ENCODE results near the gene PXMP2. TPM values are rescaled to one million over a fixed set of nuclear protein-coding genes. Genes with fewer than 3 reads are reported as not detected.

Gene PXMP2
- total RNA-seq, 1 experiment from 2014 or later, result 17.8 TPM

GRCh38 chr12:132657004-132657727 is 30.2 kb upstream of the PXMP2 start:
- Histone ChIP-seq H3K4ac (ENCODE audit: low read depth, low read length) (no peak overlapping the region), H2AFZ (ENCODE audit: low read length) (no peak overlapping the region), H3K79me2 (ENCODE audit: insufficient read depth, low read length) (no peaks in the 10 kb centered on the region; the same call in 1 of the 2 replicates), H2BK20ac (ENCODE audit: low read depth, low read length, poor library complexity, severe bottlenecking) (no peak overlapping the region), H3K56ac (ENCODE audit: insufficient read length, low read depth, low read length) (no peak overlapping the region), H3T11ph (ENCODE audit: low read length) (no peak overlapping the region), H3K4me2 (ENCODE audit: insufficient read depth, insufficient read length, low read length) (no peak overlapping the region), H4K8ac (replicated peaks; ENCODE audit: insufficient read length, low read depth, low read length) (no peak overlapping the region), H2AK5ac (ENCODE audit: insufficient read length, low read length) (no peak overlapping the region), H2BK12ac (ENCODE audit: insufficient read length, low read depth, low read length) (no peak overlapping the region), H3K27me3 (ENCODE audit: insufficient read depth, low read length) (no peaks in the 10 kb centered on the region), H3K79me1 (ENCODE audit: insufficient read depth, low read depth, low read length, poor library complexity, severe bottlenecking) (no peaks in the 10 kb centered on the region), H3K14ac (ENCODE audit: insufficient read depth, low read length) (no peak overlapping the region), H2BK120ac (ENCODE audit: low read depth, low read length, poor library complexity, severe bottlenecking) (no peak overlapping the region), H3K9ac (ENCODE audit: extremely low read depth, insufficient read length, low read length) (no peak overlapping the region), H4K5ac (ENCODE audit: insufficient read length, low read depth, low read length) (no peak overlapping the region), H3K9me3 (ENCODE audit: control insufficient read depth, low read depth, low read length) (no peaks in the 10 kb centered on the region), H4K91ac (ENCODE audit: insufficient read length, low read depth, low read length) (no peak overlapping the region), H3K4me1 (ENCODE audit: insufficient read depth, low read length) (no peaks in the 10 kb centered on the region), H2BK15ac (ENCODE audit: low read depth, low read length) (no peak overlapping the region), H3K27ac (ENCODE audit: insufficient read length, low read depth, low read length) (no peak overlapping the region), H2BK5ac (ENCODE audit: insufficient read length, low read length) (no peak overlapping the region), H4K20me1 (ENCODE audit: control insufficient read depth, insufficient read depth, insufficient read length) (no peaks in the 10 kb centered on the region), H3K23ac (ENCODE audit: insufficient read length, low read depth, low read length) (no peak overlapping the region), H3K18ac (ENCODE audit: insufficient read length, low read depth, low read length) (no peak overlapping the region), H3K23me2 (ENCODE audit: insufficient read length, low read depth, low read length, poor library complexity, severe bottlenecking) (no peaks in the 10 kb centered on the region)
- no peak for DNase-seq
- no CpG with 5 or more reads among the region's 12 CpGs for WGBS (ENCODE audit: extremely low coverage, insufficient read length, low lambda C conversion rate)
- no peak overlapping the region for H3K4me3 Mint-ChIP-seq
- H3K36me3 Mint-ChIP-seq (ENCODE audit: insufficient read depth in 1 of 3, low read depth in 3 of 3), result peaks cover 38 to 92% (median 85%) of the 10 kb centered on the region in 3 experiments
- H3K9me3 Mint-ChIP-seq, result no peaks in the 10 kb centered on the region
- no peaks in the 10 kb centered on the region for H3K4me1 Mint-ChIP-seq
- TF ChIP-seq CTCF (conservative IDR thresholded peaks at IDR 0.05), result no peak
- no peak overlapping the region for H3K27ac Mint-ChIP-seq
- no peaks in the 10 kb centered on the region for H3K27me3 Mint-ChIP-seq (ENCODE audit: low read depth)

Measured in H9 (cell line).